ENCODE data around the gene AKAP13. TPM values are rescaled to one million over a fixed set of nuclear protein-coding genes. Genes with fewer than 3 reads are reported as not detected.

The AKAP13 gene
- polyA plus RNA-seq, 1 experiment = 15.5 TPM

DNA sequence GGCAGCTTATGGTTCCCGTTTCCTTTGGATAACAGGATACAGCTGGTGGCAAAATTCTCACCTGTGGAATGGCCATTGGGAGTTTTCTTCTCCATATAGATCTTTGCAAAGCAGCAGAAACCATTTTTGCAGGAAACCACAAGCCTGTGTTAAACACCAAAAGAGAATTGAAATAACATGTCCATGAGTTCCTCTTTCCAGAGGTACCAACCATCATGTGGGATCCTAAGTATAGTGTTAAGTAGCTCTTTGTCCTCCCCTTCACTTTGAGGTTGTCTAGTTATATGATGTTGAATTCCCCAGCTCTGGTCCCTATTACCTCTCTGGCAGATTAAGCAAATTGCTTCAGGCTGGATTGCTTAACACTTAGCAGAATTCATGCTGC is 94.9 kb downstream of the AKAP13 start:
- TF ChIP-seq CTCF (IDR thresholded peaks at IDR 0.05; ENCODE audit: low read depth, low read length) = no peak
- POLR2A ChIA-PET = interaction anchor here (0.6 kb wide), 1 partner anchor 33 kb away, joined by 6 read pairs; no protein-coding TSS in a partner anchor

GRCh38 chr15:85475711-85476110 is 95.3 kb downstream of the AKAP13 start:
- Histone ChIP-seq H3K9me3 (ENCODE audit: control insufficient read depth, insufficient read depth, low read length) (no peaks in the 10 kb centered on the region), H3K27ac (ENCODE audit: low read depth, low read length) (no peak overlapping the region), H3K27me3 (ENCODE audit: control insufficient read depth, insufficient read depth, low read length) (no peaks in the 10 kb centered on the region), H3K4me3 (ENCODE audit: low read depth, low read length) (no peak overlapping the region)
- CTCF ChIA-PET = interaction anchor here (1.0 to 2.3 kb wide), 2 partner anchors 10 to 186 kb away, joined by 4 to 7 read pairs; no protein-coding TSS in a partner anchor
- POLR2A ChIA-PET = interaction anchor here (0.6 kb wide), 1 partner anchor 34 kb away, joined by 6 read pairs; no protein-coding TSS in a partner anchor
- TF ChIP-seq CTCF (IDR thresholded peaks at IDR 0.05; ENCODE audit: low read depth, low read length) = no peak
- no peak for DNase-seq (ENCODE audit: low read depth, low spot score)

More for the DNA sequence above, 94.9 kb downstream of the AKAP13 start:
- no peaks in the 10 kb centered on the region for H3K9me3 ChIP-seq (ENCODE audit: control insufficient read depth, insufficient read depth, low read length)
- H3K27ac ChIP-seq (ENCODE audit: low read depth, low read length) = no peak overlapping the region
- no peak for DNase-seq (ENCODE audit: low read depth, low spot score)
- CTCF ChIA-PET = interaction anchor here (1.0 to 2.3 kb wide), 2 partner anchors 10 to 185 kb away, joined by 4 to 7 read pairs; no protein-coding TSS in a partner anchor
- H3K4me3 ChIP-seq (ENCODE audit: low read depth, low read length) = no peak overlapping the region
- no peaks in the 10 kb centered on the region for H3K27me3 ChIP-seq (ENCODE audit: control insufficient read depth, insufficient read depth, low read length)

DNA sequence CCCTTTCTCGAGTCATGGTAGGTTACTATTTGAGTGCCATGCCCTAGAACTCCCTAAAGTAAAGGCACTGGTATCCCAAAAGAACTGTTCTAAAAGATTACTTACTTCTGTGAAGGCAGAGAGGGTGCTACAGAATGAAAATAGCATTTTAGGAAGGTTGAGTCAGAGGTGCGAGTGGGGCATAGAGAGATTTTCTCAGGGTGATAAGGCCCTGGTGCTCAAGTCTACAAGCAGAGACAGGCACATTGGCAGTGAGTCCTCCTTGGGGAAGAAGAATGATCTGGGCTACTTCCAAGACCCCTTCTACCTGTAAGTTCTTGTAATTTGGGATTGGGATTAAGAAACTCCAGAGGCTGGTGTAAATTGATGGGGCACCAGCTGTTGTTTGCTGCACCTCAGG is 96.7 kb downstream of the AKAP13 start:
- no peak overlapping the region for H3K27ac ChIP-seq (ENCODE audit: low read depth, low read length)
- no peak for DNase-seq (ENCODE audit: low read depth, low spot score)
- ChIA-PET POLR2A (interaction anchor here (0.6 kb wide), 1 partner anchor 24 kb away, joined by 3 read pairs; no protein-coding TSS in a partner anchor), CTCF (interaction anchor here (0.5 to 1.5 kb wide), 5 partner anchors 18 to 354 kb away, joined by 3 to 4 read pairs (median 3); no protein-coding TSS in a partner anchor)
- no peaks in the 10 kb centered on the region for H3K9me3 ChIP-seq (ENCODE audit: control insufficient read depth, insufficient read depth, low read length)
- no peaks in the 10 kb centered on the region for H3K27me3 ChIP-seq (ENCODE audit: control insufficient read depth, insufficient read depth, low read length)
- TF ChIP-seq CTCF (IDR thresholded peaks at IDR 0.05; ENCODE audit: low read depth, low read length) = no peak
- H3K4me3 ChIP-seq (ENCODE audit: low read depth, low read length) = no peak overlapping the region

- no peaks in the 10 kb centered on the region for H3K27me3 ChIP-seq (ENCODE audit: control insufficient read depth, insufficient read depth, low read length)
- ChIA-PET CTCF (interaction anchor here (0.5 to 1.5 kb wide), 6 partner anchors 8 to 353 kb away, joined by 3 to 4 read pairs (median 3); no protein-coding TSS in a partner anchor), POLR2A (interaction anchor here (0.7 kb wide), 1 partner anchor 80 kb away, joined by 7 read pairs; no protein-coding TSS in a partner anchor)
- 0 out of 2 replicates have a peak, but pooled peaks have one; percentile 11 for TF ChIP-seq CTCF (IDR thresholded peaks at IDR 0.05; ENCODE audit: low read depth, low read length)
- H3K4me3 ChIP-seq (ENCODE audit: low read depth, low read length) = no peak overlapping the region
- no peaks in the 10 kb centered on the region for H3K9me3 ChIP-seq (ENCODE audit: control insufficient read depth, insufficient read depth, low read length)
- no peak for DNase-seq (ENCODE audit: low read depth, low spot score)
- no peak overlapping the region for H3K27ac ChIP-seq (ENCODE audit: low read depth, low read length)
Measured at GRCh38 chr15:85477730-85478129, 97.3 kb downstream of the AKAP13 start.

GRCh38 chr15:85479071-85479647 is 98.8 kb downstream of the AKAP13 start:
- Histone ChIP-seq H3K27me3 (ENCODE audit: control insufficient read depth, insufficient read depth, low read length) (no peaks in the 10 kb centered on the region), H3K27ac (ENCODE audit: low read depth, low read length) (no peak overlapping the region), H3K4me3 (ENCODE audit: low read depth, low read length) (no peak overlapping the region), H3K9me3 (ENCODE audit: control insufficient read depth, insufficient read depth, low read length) (no peaks in the 10 kb centered on the region)
- DNase-seq (ENCODE audit: low read depth, low spot score) = no peak
- POLR2A ChIA-PET = no interaction called here
- TF ChIP-seq CTCF (IDR thresholded peaks at IDR 0.05; ENCODE audit: low read depth, low read length) = no peak
- CTCF ChIA-PET = interaction anchor here (0.6 to 1.2 kb wide), 4 partner anchors 16 to 908 kb away, joined by 3 read pairs; no protein-coding TSS in a partner anchor

Data from AG04450 (cell line).